Esophagus squamous epithelium (tissue), 4 donors: ENCODE data around the gene PAX9.

Experiments
- CTCF ChIP-seq, 6 experiments: fragments of 450-650 bp in 4 of 6; fragments of 200-600 bp in 2 of 6; sonication (generic) in 2 of 6; IDR thresholded peaks; one replicate each; pipeline ENCODE4 v1.5.1; 2016 to 2019; ENCODE audit warnings: antibody characterized with exemption in 6 of 6, mild to moderate bottlenecking in 4 of 6, moderate library complexity in 4 of 6
- POLR2A ChIP-seq, 4 donors: fragments of 450-650 bp; IDR thresholded peaks; one replicate each; pipeline ENCODE4 v1.6.1; 2017; ENCODE audit warnings: antibody characterized with exemption in 4 of 4, mild to moderate bottlenecking in 4 of 4, moderate library complexity in 3 of 4

DNA sequence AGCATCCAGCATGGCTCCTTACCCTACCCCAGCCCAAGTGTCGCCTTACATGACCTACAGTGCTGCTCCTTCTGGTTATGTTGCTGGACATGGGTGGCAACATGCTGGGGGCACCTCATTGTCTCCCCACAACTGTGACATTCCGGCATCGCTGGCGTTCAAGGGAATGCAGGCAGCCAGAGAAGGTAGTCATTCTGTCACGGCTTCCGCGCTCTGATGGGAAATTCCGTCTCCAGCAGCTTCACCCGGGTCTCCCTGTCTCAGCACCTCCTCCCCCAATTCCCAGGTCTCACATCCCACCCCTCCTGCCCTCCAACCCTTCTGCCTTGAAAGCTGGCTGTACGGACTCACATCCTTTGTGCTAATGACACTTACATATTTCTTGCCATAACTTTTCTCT is 14.6 kb downstream of the PAX9 start:
- TF ChIP-seq POLR2A (IDR thresholded peaks at IDR 0.05): no peak
- no peak for TF ChIP-seq CTCF (IDR thresholded peaks at IDR 0.05)
